Sigmoid colon (tissue), 3 donors: ENCODE data around the gene USH1G.

Source experiments
- POLR2A ChIP-seq, 2 donors: fragments of 450-650 bp; IDR thresholded peaks; one replicate each; pipeline ENCODE4 v1.6.1; 2016; ENCODE audit warnings: antibody characterized with exemption in 2 of 2, mild to moderate bottlenecking in 2 of 2, moderate library complexity in 2 of 2
- TF ChIP-seq, protein P1 (sequence below), 4 experiments: fragments of 450-650 bp in 3 of 4; fragments of 200-600 bp in 1 of 4; IDR thresholded peaks; one replicate each; pipeline ENCODE4 v1.5.1; 2016 to 2019; ENCODE audit warnings: antibody characterized with exemption in 4 of 4, mild to moderate bottlenecking in 3 of 4, moderate library complexity in 2 of 4

DNA sequence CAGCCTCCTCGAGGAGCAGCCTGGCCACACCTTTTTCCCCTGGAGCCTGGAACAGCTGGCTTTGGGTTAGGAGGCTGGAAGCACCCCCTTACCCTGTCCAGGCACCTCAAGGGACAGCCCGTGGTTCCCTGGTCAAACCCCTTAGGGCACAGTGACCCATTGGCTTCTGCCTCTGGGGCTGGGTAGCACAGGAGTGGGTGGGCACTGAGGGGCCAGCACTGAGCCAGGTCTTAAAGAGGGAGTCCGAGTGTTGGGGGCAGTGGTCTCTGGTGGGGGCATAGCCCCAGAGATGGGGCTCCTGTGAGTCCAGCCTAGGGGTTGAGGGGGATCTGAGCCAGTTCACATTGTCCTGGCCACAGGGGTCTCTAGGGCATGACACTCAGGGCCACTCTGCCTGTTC is 28.0 kb upstream of the USH1G start:
- TF ChIP-seq, protein P1, sequence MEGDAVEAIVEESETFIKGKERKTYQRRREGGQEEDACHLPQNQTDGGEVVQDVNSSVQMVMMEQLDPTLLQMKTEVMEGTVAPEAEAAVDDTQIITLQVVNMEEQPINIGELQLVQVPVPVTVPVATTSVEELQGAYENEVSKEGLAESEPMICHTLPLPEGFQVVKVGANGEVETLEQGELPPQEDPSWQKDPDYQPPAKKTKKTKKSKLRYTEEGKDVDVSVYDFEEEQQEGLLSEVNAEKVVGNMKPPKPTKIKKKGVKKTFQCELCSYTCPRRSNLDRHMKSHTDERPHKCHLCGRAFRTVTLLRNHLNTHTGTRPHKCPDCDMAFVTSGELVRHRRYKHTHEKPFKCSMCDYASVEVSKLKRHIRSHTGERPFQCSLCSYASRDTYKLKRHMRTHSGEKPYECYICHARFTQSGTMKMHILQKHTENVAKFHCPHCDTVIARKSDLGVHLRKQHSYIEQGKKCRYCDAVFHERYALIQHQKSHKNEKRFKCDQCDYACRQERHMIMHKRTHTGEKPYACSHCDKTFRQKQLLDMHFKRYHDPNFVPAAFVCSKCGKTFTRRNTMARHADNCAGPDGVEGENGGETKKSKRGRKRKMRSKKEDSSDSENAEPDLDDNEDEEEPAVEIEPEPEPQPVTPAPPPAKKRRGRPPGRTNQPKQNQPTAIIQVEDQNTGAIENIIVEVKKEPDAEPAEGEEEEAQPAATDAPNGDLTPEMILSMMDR (IDR thresholded peaks at IDR 0.05), result no peak
- TF ChIP-seq POLR2A (IDR thresholded peaks at IDR 0.05), result no peak
